Gastroesophageal sphincter (tissue), 4 donors: ENCODE measurements around the gene SMAD6. TPM values are rescaled to one million over a fixed set of nuclear protein-coding genes. Genes with fewer than 3 reads are reported as not detected.
A peak's percentile ranks its signal among the peaks of the same experiment; 100 is the strongest.

Experiments
- ATAC-seq: fragments of 150-250 bp; one replicate; pipeline ENCODE4 v1.9.1; 2016; ENCODE audit warnings: mild to moderate bottlenecking, moderate library complexity
- H3K27ac ChIP-seq, 4 donors: fragments of 200-600 bp; sonication (generic) in 3 of 4; 1 replicate in 3 of 4; 2 replicates in 1 of 4; pipeline ENCODE4 v1.5.1; 2016 to 2019
- H3K27me3 ChIP-seq: fragments of 200-600 bp; sonication (generic); one replicate; pipeline ENCODE4 v1.5.1; 2019
- H3K36me3 ChIP-seq, 2 donors: fragments of 200-600 bp; sonication (generic); one replicate each; pipeline ENCODE4 v1.5.1; 2019; ENCODE audit warnings: control low read depth in 1 of 2
- H3K4me1 ChIP-seq, 3 donors: fragments of 200-600 bp; sonication (generic); 1 replicate in 2 of 3; 2 replicates in 1 of 3; pipeline ENCODE4 v1.5.1; 2016 to 2019; ENCODE audit warnings: control low read depth in 2 of 3
- H3K4me3 ChIP-seq, 2 donors: fragments of 200-600 bp; sonication (generic); one replicate each; pipeline ENCODE4 v1.5.1; 2019; ENCODE audit warnings: mild to moderate bottlenecking in 1 of 2, moderate library complexity in 1 of 2
- H3K9me3 ChIP-seq, 3 donors: fragments of 200-600 bp; sonication (generic); one replicate each; pipeline ENCODE4 v1.5.1; 2017 to 2019; ENCODE audit warnings: control low read depth in 2 of 3
- CTCF ChIP-seq, 4 experiments: fragments of 200-600 bp in 2 of 4; fragments of 450-650 bp in 2 of 4; sonication (generic) in 1 of 4; IDR thresholded peaks; one replicate each; pipeline ENCODE4 v1.5.1; 2017 to 2019; ENCODE audit warnings: antibody characterized with exemption in 4 of 4, mild to moderate bottlenecking in 2 of 4, moderate library complexity in 2 of 4
- EP300 ChIP-seq: sonication (generic); formaldehyde crosslinking; IDR thresholded peaks from one replicate; pipeline ENCODE4 v1.6.1; 2017; ENCODE audit warnings: antibody characterized with exemption, mild to moderate bottlenecking
- POLR2A ChIP-seq, 2 donors: fragments of 450-650 bp; IDR thresholded peaks; one replicate each; pipeline ENCODE4 v1.6.1; 2017; ENCODE audit warnings: antibody characterized with exemption in 2 of 2, mild to moderate bottlenecking in 2 of 2, moderate library complexity in 1 of 2
- POLR2AphosphoS5 ChIP-seq: sonication (generic); formaldehyde crosslinking; IDR thresholded peaks from one replicate; pipeline ENCODE4 v1.6.1; 2017; ENCODE audit warnings: antibody characterized with exemption
- WGBS, 2 donors: methylation state at CpG; one replicate each; pipeline ENCODE4 v1.1.5; 2018; ENCODE audit warnings: low coverage in 1 of 2; 5-methylcytosine and 5-hydroxymethylcytosine counted together
- total RNA-seq, 4 donors: library from RNA; depleted of rRNA; stranded (reverse); fragments of >200 nt; gene quantifications; one replicate each; pipeline ENCODE4 v1.1.0, GENCODE V29; 2016

SMAD6 gene
- total RNA-seq, 4 donors from 2014 or later = 9.9 to 11.2 (median 10.9) TPM

- TF ChIP-seq POLR2AphosphoS5 (no peak), POLR2A (IDR thresholded peaks at IDR 0.05) (no peak), EP300 (no peak), CTCF (IDR thresholded peaks at IDR 0.05) (no peak)
- peaks cover 0 to 53% (median 10%) of the 10 kb centered on the region in 3 donors for H3K4me1 ChIP-seq
Observed at GRCh38 chr15:66743204-66743603, 41.2 kb downstream of the SMAD6 start.

DNA sequence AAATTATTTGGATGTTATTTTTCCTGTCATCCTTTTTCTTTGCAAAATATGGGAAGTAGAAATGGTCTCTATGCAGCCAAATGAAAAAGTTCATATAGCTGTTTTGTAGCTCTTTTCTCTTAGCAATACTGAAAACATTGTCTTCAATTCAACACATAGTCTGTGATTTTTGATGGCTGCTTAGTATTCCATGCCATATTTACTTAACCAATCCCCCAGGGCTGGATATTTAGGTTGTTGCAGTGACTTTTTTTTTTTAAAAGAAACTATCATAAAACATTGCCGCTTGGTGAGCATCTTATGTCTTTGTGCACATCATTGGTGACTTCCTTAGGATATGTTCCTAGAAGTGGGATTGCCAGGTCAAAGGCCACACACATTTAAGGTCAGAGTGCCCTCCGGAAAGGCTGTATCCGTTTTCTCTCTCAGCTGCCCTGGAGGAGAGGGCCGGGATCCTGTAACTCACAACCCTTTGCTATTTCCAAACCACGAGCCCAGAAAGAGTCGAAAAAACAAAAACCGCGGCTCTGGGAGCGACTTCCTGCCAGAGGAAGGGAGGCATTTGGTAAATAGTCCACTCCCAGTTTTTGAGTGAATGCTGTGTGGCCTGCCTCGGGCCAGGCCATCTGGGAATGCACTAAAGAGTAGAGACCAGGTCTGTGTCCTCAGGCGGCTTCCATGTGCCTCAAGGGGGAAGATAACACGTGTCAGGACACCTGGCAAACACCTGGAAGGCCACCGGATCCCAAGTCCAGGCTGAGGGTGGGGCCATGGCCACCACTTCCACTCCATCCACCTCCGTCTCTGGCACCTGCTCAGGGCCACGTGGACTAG, 41.9 kb downstream of the SMAD6 start:
- Histone ChIP-seq H3K4me3 (no peak overlapping the region), H3K27me3 (no peaks in the 10 kb centered on the region), H3K4me1 (peaks cover 0 to 59% (median 16%) of the 10 kb centered on the region in 3 donors), H3K9me3 (no peaks in the 10 kb centered on the region), H3K36me3 (no peaks in the 10 kb centered on the region), H3K27ac (peak overlapping the region in 1 of 4 donors; percentile 25)
- peak; percentile 9 for ATAC-seq
- WGBS, 2 donors = 58 to 61% methylated on average over 3 to 8 of the region's 15 CpGs
- TF ChIP-seq POLR2A (IDR thresholded peaks at IDR 0.05) (no peak), EP300 (no peak), POLR2AphosphoS5 (no peak), CTCF (IDR thresholded peaks at IDR 0.05) (no peak)

More at GRCh38 chr15:66743204-66743603, 41.2 kb downstream of the SMAD6 start:
- no peaks in the 10 kb centered on the region for H3K27me3 ChIP-seq
- 92 to 93% methylated on average over 3 to 4 of the region's 5 CpGs for WGBS, 2 donors
- no peaks in the 10 kb centered on the region for H3K36me3 ChIP-seq
- no peak overlapping the region for H3K4me3 ChIP-seq
- H3K9me3 ChIP-seq = no peaks in the 10 kb centered on the region
- H3K27ac ChIP-seq = no peak overlapping the region
- no peak for ATAC-seq

DNA sequence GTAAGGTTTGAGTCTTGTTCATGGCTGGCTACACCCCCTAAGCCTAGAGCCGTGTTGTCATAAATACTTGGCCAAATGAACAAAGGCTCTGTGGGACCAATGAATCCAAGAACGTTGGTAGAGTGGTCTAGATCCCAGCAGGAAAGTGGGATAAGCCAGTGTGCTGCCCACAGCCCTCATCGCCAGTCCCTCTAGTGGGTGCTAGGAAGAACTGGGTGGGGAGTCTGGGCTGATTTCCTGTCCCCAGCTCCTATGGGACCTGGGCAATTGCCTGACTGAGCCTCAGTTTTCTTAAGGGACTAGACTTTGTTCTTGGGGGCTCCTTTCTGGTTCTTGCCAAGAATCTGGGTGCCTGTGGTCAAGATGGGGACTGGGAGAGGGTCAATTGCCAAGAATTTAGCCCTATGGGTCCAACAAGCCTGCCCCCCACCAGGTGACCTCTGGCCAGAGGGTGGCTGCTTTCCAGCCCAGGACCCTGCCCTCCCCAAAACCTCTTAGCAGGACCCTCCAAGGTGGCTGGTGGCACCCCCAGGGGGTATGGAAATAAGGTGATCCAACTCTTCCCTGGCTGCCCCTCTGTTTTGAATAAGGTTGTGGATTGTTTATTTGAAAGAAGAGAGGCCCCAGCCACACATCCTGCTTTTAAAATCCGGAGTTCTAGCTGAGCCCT, 42.7 kb downstream of the SMAD6 start:
- 52 to 65% methylated on average over 2 of the region's 4 CpGs for WGBS, 2 donors
- no peak for ATAC-seq
- H3K9me3 ChIP-seq = no peaks in the 10 kb centered on the region
- H3K4me1 ChIP-seq = peaks cover 0 to 59% (median 16%) of the 10 kb centered on the region in 3 donors
- peak overlapping the region in 1 of 4 donors; percentile 25 for H3K27ac ChIP-seq
- no peaks in the 10 kb centered on the region for H3K36me3 ChIP-seq
- no peak overlapping the region for H3K4me3 ChIP-seq
- TF ChIP-seq POLR2AphosphoS5 (no peak), EP300 (no peak), POLR2A (IDR thresholded peaks at IDR 0.05) (no peak), CTCF (IDR thresholded peaks at IDR 0.05) (no peak)
- H3K27me3 ChIP-seq = no peaks in the 10 kb centered on the region

DNA sequence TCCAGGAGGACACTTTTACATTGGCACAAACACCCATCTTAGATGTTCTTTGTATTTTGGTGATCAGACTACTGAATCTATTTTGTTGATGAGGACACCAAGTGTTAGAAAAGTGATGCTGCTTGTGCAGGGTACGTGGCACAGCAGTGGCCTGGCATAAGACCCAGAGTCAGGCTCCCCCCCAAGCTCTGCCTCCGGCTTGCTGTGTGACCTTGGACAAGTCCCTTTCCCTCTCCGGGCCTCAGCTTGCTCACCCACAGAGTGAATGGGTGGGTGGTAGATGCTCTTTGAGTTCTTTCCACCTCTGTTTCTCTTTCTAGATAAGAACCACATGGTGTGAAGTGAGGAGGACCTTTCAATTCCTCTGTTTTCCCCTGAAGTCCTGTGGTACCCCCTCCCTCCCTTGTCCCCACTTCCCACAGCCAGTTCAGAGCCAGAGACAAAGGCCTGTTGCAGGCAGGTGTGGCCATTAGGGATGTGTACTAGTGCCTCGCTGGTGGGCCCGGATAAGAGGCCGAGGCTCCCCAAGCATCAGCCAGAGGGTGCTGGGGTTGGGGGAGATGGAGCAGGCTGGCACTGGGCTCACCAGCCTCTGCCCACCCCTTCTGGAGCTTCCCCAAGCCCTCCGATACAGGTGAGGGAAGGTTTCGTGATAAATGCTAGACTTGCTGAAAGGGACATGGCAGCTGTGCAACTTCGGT, 43.6 kb downstream of the SMAD6 start:
- TF ChIP-seq EP300 = no peak
- no peak for TF ChIP-seq POLR2AphosphoS5
- no peak for TF ChIP-seq POLR2A (IDR thresholded peaks at IDR 0.05)
- no peak for TF ChIP-seq CTCF (IDR thresholded peaks at IDR 0.05)

More for the DNA sequence above, 43.6 kb downstream of the SMAD6 start:
- Histone ChIP-seq H3K9me3 (no peaks in the 10 kb centered on the region), H3K27ac (no peak overlapping the region), H3K36me3 (no peaks in the 10 kb centered on the region), H3K4me1 (peaks cover 0 to 58% (median 16%) of the 10 kb centered on the region in 3 donors), H3K27me3 (no peaks in the 10 kb centered on the region), H3K4me3 (no peak overlapping the region)
- 82 to 96% methylated on average over 3 to 4 of the region's 9 CpGs for WGBS, 2 donors
- ATAC-seq = no peak
